Liver (tissue), 3 donors: ENCODE measurements around the gene BCL2.

Experiments
- RAD21 ChIP-seq, 2 donors: IDR thresholded peaks; 2 replicates each; pipeline ENCODE4 v1.6.1; 2016; ENCODE audit warnings: antibody characterized with exemption in 2 of 2, mild to moderate bottlenecking in 2 of 2
- SP1 ChIP-seq: IDR thresholded peaks from 2 replicates; pipeline ENCODE4 v1.6.1; 2018; ENCODE audit warnings: antibody characterized with exemption, mild to moderate bottlenecking
- TF ChIP-seq, protein P1 (sequence below): fragments of 150-350 bp; IDR thresholded peaks from 2 replicates; pipeline ENCODE4 v1.5.1; 2017; ENCODE audit warnings: improper control_type of control experiment, low read depth, low read length; ENCODE audit not compliant: missing input control
- TF ChIP-seq, protein P2 (sequence below): IDR thresholded peaks from 2 replicates; pipeline ENCODE4 v1.6.1; 2016; ENCODE audit warnings: antibody characterized with exemption
- TF ChIP-seq, protein P3 (sequence below): IDR thresholded peaks from 2 replicates; pipeline ENCODE4 v1.6.1; 2016; ENCODE audit warnings: antibody characterized with exemption
- donor health status: healthy.
- donor health status: healthy.

DNA sequence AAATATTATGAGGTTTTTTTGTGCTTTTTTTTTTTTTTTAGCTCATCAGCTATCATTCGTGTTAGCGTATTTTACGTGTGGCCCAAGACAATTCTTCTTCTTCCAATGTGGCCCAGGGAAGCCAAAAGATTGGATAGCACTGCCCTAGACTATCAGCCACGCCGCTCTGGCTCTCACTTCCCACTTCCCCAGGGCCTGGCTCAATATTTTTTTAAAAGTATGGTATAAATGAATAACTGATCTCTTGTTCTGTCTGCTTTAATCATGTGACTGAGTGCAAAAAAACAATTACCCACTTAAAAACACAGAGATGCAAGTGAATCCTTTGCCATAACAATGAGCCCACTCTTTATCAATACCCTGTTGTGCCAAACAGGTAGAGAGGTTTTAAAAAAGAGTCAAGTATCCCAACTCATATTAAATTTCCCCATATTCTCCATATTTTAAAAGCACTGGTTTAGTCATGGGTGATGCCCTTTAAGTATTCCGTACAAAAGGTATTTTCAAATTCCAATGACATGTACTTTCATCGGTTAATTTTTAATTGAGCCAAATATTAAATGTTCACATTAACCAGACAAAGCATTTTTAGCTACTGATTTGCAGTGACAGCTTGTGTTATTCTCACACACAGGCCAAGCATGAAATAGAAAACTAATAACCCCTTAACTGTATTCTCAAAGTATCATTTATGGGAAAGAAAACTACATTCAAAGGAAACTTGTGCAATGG lies 12.6 kb downstream of the BCL2 start:
- TF ChIP-seq, protein P1, sequence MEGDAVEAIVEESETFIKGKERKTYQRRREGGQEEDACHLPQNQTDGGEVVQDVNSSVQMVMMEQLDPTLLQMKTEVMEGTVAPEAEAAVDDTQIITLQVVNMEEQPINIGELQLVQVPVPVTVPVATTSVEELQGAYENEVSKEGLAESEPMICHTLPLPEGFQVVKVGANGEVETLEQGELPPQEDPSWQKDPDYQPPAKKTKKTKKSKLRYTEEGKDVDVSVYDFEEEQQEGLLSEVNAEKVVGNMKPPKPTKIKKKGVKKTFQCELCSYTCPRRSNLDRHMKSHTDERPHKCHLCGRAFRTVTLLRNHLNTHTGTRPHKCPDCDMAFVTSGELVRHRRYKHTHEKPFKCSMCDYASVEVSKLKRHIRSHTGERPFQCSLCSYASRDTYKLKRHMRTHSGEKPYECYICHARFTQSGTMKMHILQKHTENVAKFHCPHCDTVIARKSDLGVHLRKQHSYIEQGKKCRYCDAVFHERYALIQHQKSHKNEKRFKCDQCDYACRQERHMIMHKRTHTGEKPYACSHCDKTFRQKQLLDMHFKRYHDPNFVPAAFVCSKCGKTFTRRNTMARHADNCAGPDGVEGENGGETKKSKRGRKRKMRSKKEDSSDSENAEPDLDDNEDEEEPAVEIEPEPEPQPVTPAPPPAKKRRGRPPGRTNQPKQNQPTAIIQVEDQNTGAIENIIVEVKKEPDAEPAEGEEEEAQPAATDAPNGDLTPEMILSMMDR, result no peak
- TF ChIP-seq, protein P2, sequence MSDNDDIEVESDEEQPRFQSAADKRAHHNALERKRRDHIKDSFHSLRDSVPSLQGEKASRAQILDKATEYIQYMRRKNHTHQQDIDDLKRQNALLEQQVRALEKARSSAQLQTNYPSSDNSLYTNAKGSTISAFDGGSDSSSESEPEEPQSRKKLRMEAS, result no peak
- TF ChIP-seq SP1 (no peak), RAD21 (IDR thresholded peaks at IDR 0.05) (no peak)
- TF ChIP-seq, protein P3, sequence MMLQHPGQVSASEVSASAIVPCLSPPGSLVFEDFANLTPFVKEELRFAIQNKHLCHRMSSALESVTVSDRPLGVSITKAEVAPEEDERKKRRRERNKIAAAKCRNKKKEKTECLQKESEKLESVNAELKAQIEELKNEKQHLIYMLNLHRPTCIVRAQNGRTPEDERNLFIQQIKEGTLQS, result no peak
